AG04449 (cell line): ENCODE data around the gene C1QTNF9B.
"Not testable (repeated sequence)": the region's sequence is repeated elsewhere in the genome, so short reads cannot be mapped to it uniquely, and the experiment has no call there.

Source experiments
- CTCF ChIA-PET: fragments of 350-600 bp; formaldehyde crosslinking; extraction: SDS; loops from one replicate; lab custom pipeline; 2021; ENCODE audit warnings: antibody characterized with exemption; lab: Yijun Ruan, JAX
- POLR2A ChIA-PET: fragments of 400-600, 350-600 bp; formaldehyde crosslinking; extraction: SDS; loops from one replicate; lab custom pipeline; 2020; ENCODE audit warnings: antibody characterized with exemption, inconsistent platforms; lab: Yijun Ruan, JAX
- DNase-seq: peaks from one replicate; pipeline ENCODE4 v3.0.0-alpha.2; 2010; ENCODE audit warnings: low read depth, low spot score
- H3K4me3 ChIP-seq: 2 replicates; pipeline ENCODE4 v1.5.1; 2011; ENCODE audit warnings: low read depth, mild to moderate bottlenecking, control low read depth, low read length
- CTCF ChIP-seq: IDR thresholded peaks from one replicate; pipeline ENCODE4 v1.5.1; 2011; ENCODE audit warnings: mild to moderate bottlenecking, moderate library complexity, low read length, control low read depth, inconsistent platforms; ENCODE audit not compliant: insufficient read depth; ENCODE audit errors: missing control alignments

Gene C1QTNF9B

GRCh38 chr13:23897452-23897919 lies at the start of gene C1QTNF9B:
Gene C1QTNF9B (minus strand): TSS chr13:23897502.
- H3K4me3 ChIP-seq, DNase-seq, POLR2A ChIA-PET: not testable (repeated sequence)
- CTCF ChIA-PET: interaction anchor here (1.0 to 7.4 kb wide), 5 partner anchors 9 to 553 kb away, joined by 3 to 66 read pairs (median 5); partner anchors contain the start of gene MIPEP

DNA sequence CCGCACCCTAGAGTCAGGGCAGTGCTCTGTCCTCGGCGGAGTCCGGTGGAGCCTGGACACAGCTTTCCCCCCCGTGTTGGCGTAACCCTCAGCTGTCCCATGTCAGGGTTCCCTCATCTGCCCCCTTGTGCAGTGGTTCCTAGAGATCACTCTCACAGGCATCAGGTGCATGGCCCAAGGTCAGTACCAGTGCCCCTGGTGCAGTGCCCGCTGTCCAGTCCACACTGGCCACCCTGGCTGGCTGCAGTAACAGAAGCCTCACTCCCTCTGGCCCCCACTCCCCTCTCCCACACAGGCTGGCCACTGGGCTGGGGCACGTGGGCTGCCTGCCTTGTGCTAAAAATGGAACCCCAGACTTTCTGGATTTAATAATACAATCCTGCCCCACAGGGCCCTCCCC lies 49.6 kb upstream of the C1QTNF9B start:
- ChIA-PET POLR2A (no interaction called here), CTCF (interaction anchor here (1.3 to 10.9 kb wide), 2 partner anchors 14 to 25 kb away, joined by 3 to 118 read pairs; no protein-coding TSS in a partner anchor)
- H3K4me3 ChIP-seq: no peak overlapping the region
- TF ChIP-seq CTCF: no peak
- no peak for DNase-seq

- ChIA-PET POLR2A (no interaction called here), CTCF (interaction anchor here (10.9 kb wide), 1 partner anchor 14 kb away, joined by 118 read pairs; no protein-coding TSS in a partner anchor)
- no peak for DNase-seq
- H3K4me3 ChIP-seq: no peak overlapping the region
- TF ChIP-seq CTCF: no peak
Observed at GRCh38 chr13:23946067-23946466, 48.8 kb upstream of the C1QTNF9B start.

- no peak overlapping the region for H3K4me3 ChIP-seq
- ChIA-PET POLR2A (no interaction called here), CTCF (interaction anchor here (10.9 kb wide), 1 partner anchor 15 kb away, joined by 118 read pairs; no protein-coding TSS in a partner anchor)
- TF ChIP-seq CTCF: no peak
- DNase-seq: no peak
Observed at GRCh38 chr13:23945612-23946011, 48.3 kb upstream of the C1QTNF9B start.

GRCh38 chr13:23941211-23941610 lies 43.9 kb upstream of the C1QTNF9B start:
- no peak overlapping the region for H3K4me3 ChIP-seq
- TF ChIP-seq CTCF: no peak
- ChIA-PET CTCF (interaction anchor here (1.0 to 5.2 kb wide), 6 partner anchors 11 to 52 kb away, joined by 3 to 35 read pairs (median 4); partner anchors contain the start of gene MIPEP), POLR2A (no interaction called here)
- no peak for DNase-seq

DNA sequence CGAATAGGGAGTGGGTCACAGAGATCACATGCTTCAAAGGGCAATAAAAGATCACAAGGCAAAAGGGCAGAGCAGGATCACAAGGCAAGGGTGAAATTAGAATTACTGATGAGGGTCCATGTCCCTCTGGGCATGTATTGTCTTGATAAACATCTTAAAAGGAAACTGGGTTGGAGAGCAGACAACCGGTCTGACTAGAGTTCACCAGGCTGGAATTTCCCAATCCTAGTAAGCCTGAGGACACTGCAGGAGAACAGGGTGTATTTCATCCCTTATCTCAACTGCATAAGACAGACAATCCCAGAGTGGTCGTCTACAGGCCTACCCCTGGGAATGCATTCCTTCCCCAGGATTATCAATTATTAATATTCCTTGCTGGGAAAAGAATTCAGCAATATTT lies 42.4 kb upstream of the C1QTNF9B start:
- H3K4me3 ChIP-seq, POLR2A ChIA-PET, DNase-seq: not testable (repeated sequence)
- CTCF ChIA-PET: interaction anchor here (1.5 to 5.2 kb wide), 2 partner anchors 9 to 20 kb away, joined by 3 to 35 read pairs; no protein-coding TSS in a partner anchor

GRCh38 chr13:23934520-23934919 lies 37.2 kb upstream of the C1QTNF9B start:
- DNase-seq: no peak
- CTCF ChIA-PET: interaction anchor here (3.3 kb wide), 1 partner anchor 25 kb away, joined by 17 read pairs; no protein-coding TSS in a partner anchor
- TF ChIP-seq CTCF: no peak
- no peak overlapping the region for H3K4me3 ChIP-seq
- POLR2A ChIA-PET: no interaction called here
